Stimulated activated CD4-positive, alpha-beta T cell treated with anti-CD3 and anti-CD28 coated beads, Interleukin-12 subunit alpha, Interleukin-12 subunit beta, amount 100 ng/mL, for 24 hours (primary cell): ENCODE data around the gene COTL1.
A peak's percentile ranks its signal among the peaks of the same experiment; 100 is the strongest.
"Not testable (repeated sequence)": the region's sequence is repeated elsewhere in the genome, so short reads cannot be mapped to it uniquely, and the experiment has no call there.

Experiments used
- DNase-seq, 2 experiments: peaks; one replicate each; pipeline ENCODE4 v3.0.0-alpha.2; 2020; ENCODE audit warnings: low read depth in 2 of 2

The COTL1 gene

GRCh38 chr16:84643180-84643583, 25.3 kb upstream of the COTL1 start:
- DNase-seq, result no peak

- no peak for DNase-seq
Observed at GRCh38 chr16:84641643-84642358, 23.9 kb upstream of the COTL1 start.

- no peak for DNase-seq
Observed at GRCh38 chr16:84640145-84640544, 22.3 kb upstream of the COTL1 start.

- no peak for DNase-seq
Observed at GRCh38 chr16:84638231-84638806, 20.4 kb upstream of the COTL1 start.

- no peak for DNase-seq
Observed at GRCh38 chr16:84637709-84638108, 19.8 kb upstream of the COTL1 start.

- DNase-seq, result no peak
Observed at GRCh38 chr16:84635702-84636101, 17.8 kb upstream of the COTL1 start.

GRCh38 chr16:84633622-84634021, 15.7 kb upstream of the COTL1 start:
- no peak for DNase-seq

GRCh38 chr16:84632862-84633261, 15.0 kb upstream of the COTL1 start:
- DNase-seq, result not testable (repeated sequence)

- no peak for DNase-seq
Observed at GRCh38 chr16:84631886-84632285, 14.0 kb upstream of the COTL1 start.

GRCh38 chr16:84631153-84631466, 13.2 kb upstream of the COTL1 start:
- DNase-seq, result no peak

- DNase-seq, result no peak
Observed at GRCh38 chr16:84630446-84631152, 12.7 kb upstream of the COTL1 start.

GRCh38 chr16:84630009-84630408, 12.1 kb upstream of the COTL1 start:
- no peak for DNase-seq

GRCh38 chr16:84629580-84629979, 11.7 kb upstream of the COTL1 start:
- DNase-seq, result no peak

- no peak for DNase-seq
Observed at GRCh38 chr16:84628226-84628731, 10.4 kb upstream of the COTL1 start.

- DNase-seq, result no peak
Observed at GRCh38 chr16:84625556-84625955, 7.7 kb upstream of the COTL1 start.

- not testable (repeated sequence) for DNase-seq
Observed at GRCh38 chr16:84620913-84621312, 3.0 kb upstream of the COTL1 start.

GRCh38 chr16:84618581-84619460, 943 bp upstream of the COTL1 start:
- DNase-seq, result no peak

GRCh38 chr16:84617041-84617790, 662 bp downstream of the COTL1 start:
- peak in 1 of 2 experiments; percentile 49 for DNase-seq

GRCh38 chr16:84616515-84616914, 1.4 kb downstream of the COTL1 start:
- DNase-seq, result no peak

- no peak for DNase-seq
Observed at GRCh38 chr16:84614968-84615813, 2.7 kb downstream of the COTL1 start.
